HG02852 (cell line): ENCODE measurements around the gene FBXO47.

Experiments used
- ATAC-seq: cut with Tn5 transposase; IDR thresholded peaks from one replicate; pipeline ENCODE4 v1.9.1; 2021; ENCODE audit warnings: mild to moderate bottlenecking, moderate library complexity; ENCODE audit not compliant: unreplicated experiment

FBXO47 gene

GRCh38 chr17:38967290-38967738 is at the start of gene FBXO47:
Gene FBXO47, minus strand, starts transcription at chr17:38967403. Its CDS starts 4,378 bp downstream, at chr17:38963025.
- no peak for ATAC-seq

GRCh38 chr17:39016193-39017153 is 49.3 kb upstream of the FBXO47 start:
- ATAC-seq: no peak

- ATAC-seq: no peak
Measured at GRCh38 chr17:39015546-39015935, 48.3 kb upstream of the FBXO47 start.

- ATAC-seq: no peak
Measured at GRCh38 chr17:39014795-39015545, 47.8 kb upstream of the FBXO47 start.

- ATAC-seq: no peak
Measured at GRCh38 chr17:39014044-39014794, 47.0 kb upstream of the FBXO47 start.

- ATAC-seq: no peak
Measured at GRCh38 chr17:39012725-39013124, 45.5 kb upstream of the FBXO47 start.

- no peak for ATAC-seq
Measured at GRCh38 chr17:39011907-39012468, 44.8 kb upstream of the FBXO47 start.

GRCh38 chr17:39009581-39010001 is 42.4 kb upstream of the FBXO47 start:
- no peak for ATAC-seq

GRCh38 chr17:39008633-39009032 is 41.4 kb upstream of the FBXO47 start:
- no peak for ATAC-seq

GRCh38 chr17:39002991-39003715 is 36.0 kb upstream of the FBXO47 start:
- no peak for ATAC-seq

GRCh38 chr17:39001703-39002637 is 34.8 kb upstream of the FBXO47 start:
- no peak for ATAC-seq

GRCh38 chr17:39000021-39000601 is 32.9 kb upstream of the FBXO47 start:
- ATAC-seq: no peak

- ATAC-seq: no peak
Measured at GRCh38 chr17:38996660-38997337, 29.6 kb upstream of the FBXO47 start.

- no peak for ATAC-seq
Measured at GRCh38 chr17:38994026-38994425, 26.8 kb upstream of the FBXO47 start.

- ATAC-seq: no peak
Measured at GRCh38 chr17:38984666-38985065, 17.5 kb upstream of the FBXO47 start.

GRCh38 chr17:38982858-38983746 is 15.9 kb upstream of the FBXO47 start:
- no peak for ATAC-seq

- ATAC-seq: no peak
Measured at GRCh38 chr17:38981636-38982035, 14.4 kb upstream of the FBXO47 start.
